LNCAP (cell line): ENCODE results near the gene TLR10.

Experiments used
- CTCF ChIP-seq: fragments of 450-650 bp; IDR thresholded peaks from 2 replicates; pipeline ENCODE4 v1.5.1; 2017; ENCODE audit warnings: mild to moderate bottlenecking

The TLR10 gene

DNA sequence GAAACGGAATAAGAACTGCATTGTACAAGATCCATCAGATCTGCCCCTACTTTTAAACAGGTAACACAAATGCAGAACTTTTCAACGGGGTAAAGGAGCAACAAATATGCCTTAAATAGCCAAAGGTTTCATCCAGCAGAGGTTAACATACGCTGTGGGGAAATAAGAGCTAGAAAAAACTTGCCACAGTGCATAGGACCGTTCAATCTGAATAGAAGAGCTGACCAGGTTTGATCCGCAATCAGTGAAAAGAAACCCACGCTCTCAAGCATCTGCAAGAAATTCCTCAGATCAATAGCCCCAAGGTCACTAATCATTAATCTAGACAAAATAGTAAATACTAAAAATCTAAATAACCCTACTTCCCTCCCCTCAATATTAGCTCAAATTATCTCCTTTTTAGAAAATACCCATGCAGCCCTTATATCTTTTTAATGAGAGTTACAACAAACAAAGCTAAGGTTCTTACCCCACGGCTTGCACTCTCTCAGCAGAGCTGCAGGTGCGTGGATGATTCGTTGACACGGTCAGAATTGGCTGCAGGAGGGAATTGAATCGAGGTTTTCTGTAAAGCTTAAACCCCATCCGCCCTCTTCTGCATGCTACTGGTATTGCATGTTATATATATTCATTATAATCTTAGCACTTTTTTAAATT lies at the start of gene TLR10:
Gene TLR10, minus strand, starts transcription at position 539 of the 657 bp plus-strand sequence. CDS start 7,400 bp downstream, outside the sequence.
- peak; percentile 60 for TF ChIP-seq CTCF

DNA sequence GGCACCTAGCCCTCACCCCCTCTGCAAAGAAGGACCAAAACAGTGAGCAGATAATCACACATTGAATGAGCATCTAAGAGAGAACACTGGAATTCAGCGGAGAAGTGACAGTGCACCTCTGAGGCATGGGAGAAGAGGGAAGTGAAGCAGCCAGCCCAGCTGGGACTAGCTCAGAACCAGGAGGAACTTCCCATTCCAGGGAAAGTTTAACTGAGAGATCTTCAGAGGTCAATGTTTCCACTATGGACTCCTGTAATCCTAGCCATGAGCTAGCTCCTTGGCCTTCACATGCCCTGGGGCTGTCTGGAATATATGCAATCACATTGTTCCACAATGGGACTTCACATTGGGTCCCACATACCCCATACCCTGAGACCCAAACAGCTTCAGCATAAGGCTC lies 49.4 kb upstream of the TLR10 start:
- no peak for TF ChIP-seq CTCF

GRCh38 chr4:38831653-38832052 lies 48.9 kb upstream of the TLR10 start:
- no peak for TF ChIP-seq CTCF

DNA sequence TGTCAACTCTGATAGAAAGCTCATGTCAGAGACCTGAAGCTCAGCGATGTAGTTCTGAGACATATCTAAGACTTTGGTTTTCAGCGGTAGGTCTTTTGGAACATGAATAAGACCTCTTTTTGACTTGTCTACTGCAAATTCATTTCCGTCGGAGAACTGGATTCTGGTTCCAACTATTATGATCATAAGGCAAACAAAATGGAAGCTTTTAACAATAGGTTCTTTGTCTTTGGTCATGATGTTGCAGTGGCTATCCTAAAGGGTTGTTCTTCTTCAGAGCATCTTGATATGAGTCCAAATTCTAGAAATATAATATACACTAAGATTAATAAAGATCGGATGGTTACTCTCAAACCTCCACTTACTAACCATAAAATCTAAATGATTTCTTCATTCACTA lies 46.4 kb upstream of the TLR10 start:
- no peak for TF ChIP-seq CTCF

DNA sequence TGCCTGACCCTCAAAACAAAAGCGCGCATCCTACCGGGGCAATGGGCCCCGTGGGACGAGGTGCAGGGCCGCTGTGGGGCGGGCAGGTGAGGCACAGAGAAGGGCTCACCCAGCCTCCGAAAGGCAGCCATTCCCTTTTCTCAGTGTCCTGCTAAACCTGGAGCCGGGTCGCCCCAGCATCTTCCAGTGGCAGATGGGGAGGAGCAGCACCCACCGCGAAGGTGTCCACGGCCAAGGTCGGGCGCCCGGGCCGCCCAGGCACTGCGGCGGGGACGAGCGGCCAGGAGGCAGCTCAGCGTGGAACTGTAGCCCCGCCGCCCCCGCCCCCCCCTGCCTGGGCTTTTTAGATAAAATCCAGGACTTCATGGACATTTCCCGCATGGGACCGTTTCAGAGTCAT lies 41.0 kb upstream of the TLR10 start:
- TF ChIP-seq CTCF: no peak

- no peak for TF ChIP-seq CTCF
Measured at GRCh38 chr4:38822748-38823303, 40.0 kb upstream of the TLR10 start.

- no peak for TF ChIP-seq CTCF
Measured at GRCh38 chr4:38821739-38822138, 38.9 kb upstream of the TLR10 start.
